HCT116 (cell line): ENCODE data around the gene TNFRSF12A.

Source experiments
- POLR2AphosphoS5 ChIP-seq: IDR thresholded peaks from 2 replicates; pipeline ENCODE4 v1.6.1; 2011; ENCODE audit warnings: mild to moderate bottlenecking, low read depth, low read length, moderate library complexity
- TF ChIP-seq, protein P1 (sequence below), 3 experiments: fragments of 200-600 bp in 1 of 3; sonication (generic) in 1 of 3; IDR thresholded peaks in 2 of 3; conservative IDR thresholded peaks in 1 of 3; 2 replicates each; pipeline ENCODE4 v1.5.1; 2012 to 2017; ENCODE audit warnings: low read depth in 2 of 3, low read length in 2 of 3, antibody characterized with exemption in 1 of 3, borderline replicate concordance in 1 of 3, control low read depth in 1 of 3, mild to moderate bottlenecking in 1 of 3, mixed read lengths in 1 of 3, mixed run types in 1 of 3, moderate library complexity in 1 of 3; ENCODE audit not compliant: insufficient read depth in 1 of 3

DNA sequence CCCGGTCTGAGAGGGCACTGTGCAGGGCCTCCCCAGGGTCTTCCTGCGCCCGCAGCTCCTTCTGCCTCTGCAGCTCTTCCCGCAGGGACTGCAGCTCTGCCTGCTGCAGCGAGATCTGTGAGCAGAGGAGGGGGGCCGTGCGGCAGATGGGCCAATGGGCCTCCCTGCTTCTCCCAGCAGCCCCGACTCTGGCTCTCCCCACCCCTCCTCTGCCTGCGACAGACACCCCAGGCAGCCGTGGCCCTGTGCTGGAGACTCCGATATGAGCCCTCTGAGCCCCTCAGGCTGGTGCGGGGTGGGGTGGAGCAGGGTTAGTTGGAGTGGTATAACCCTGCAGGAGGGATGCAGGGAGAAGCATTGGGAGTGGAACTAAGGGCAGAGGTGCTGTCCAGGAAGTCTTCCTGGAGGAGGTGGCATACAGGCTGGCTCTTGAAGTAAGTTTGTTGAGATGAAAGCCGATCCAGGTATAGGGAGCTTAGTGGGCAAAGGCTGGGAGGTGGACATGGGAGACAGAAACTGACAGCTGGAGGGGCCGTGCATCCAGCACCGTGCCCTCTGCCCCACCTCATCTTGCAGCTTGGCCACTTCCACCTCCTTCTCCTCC lies 8.7 kb downstream of the TNFRSF12A start:
- no peak for TF ChIP-seq POLR2AphosphoS5
- TF ChIP-seq, protein P1, sequence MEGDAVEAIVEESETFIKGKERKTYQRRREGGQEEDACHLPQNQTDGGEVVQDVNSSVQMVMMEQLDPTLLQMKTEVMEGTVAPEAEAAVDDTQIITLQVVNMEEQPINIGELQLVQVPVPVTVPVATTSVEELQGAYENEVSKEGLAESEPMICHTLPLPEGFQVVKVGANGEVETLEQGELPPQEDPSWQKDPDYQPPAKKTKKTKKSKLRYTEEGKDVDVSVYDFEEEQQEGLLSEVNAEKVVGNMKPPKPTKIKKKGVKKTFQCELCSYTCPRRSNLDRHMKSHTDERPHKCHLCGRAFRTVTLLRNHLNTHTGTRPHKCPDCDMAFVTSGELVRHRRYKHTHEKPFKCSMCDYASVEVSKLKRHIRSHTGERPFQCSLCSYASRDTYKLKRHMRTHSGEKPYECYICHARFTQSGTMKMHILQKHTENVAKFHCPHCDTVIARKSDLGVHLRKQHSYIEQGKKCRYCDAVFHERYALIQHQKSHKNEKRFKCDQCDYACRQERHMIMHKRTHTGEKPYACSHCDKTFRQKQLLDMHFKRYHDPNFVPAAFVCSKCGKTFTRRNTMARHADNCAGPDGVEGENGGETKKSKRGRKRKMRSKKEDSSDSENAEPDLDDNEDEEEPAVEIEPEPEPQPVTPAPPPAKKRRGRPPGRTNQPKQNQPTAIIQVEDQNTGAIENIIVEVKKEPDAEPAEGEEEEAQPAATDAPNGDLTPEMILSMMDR (IDR thresholded peaks at IDR 0.05 in 2 of 3, conservative IDR thresholded peaks at IDR 0.05 in 1 of 3; ENCODE audit: borderline replicate concordance in 1 of 3, insufficient read depth in 1 of 3, low read depth in 2 of 3, low read length in 2 of 3): no peak
